B cell (primary cell): ENCODE measurements around the gene CLEC1B. TPM values are rescaled to one million over a fixed set of nuclear protein-coding genes. Genes with fewer than 3 reads are reported as not detected.

Experiments used
- ATAC-seq: fragments of 200-7000 bp; cut with Tn5 transposase; one replicate; pipeline ENCODE4 v1.10.0; 2021; ENCODE audit warnings: low read depth, mild to moderate bottlenecking, moderate number of reproducible peaks, moderate library complexity
- CTCF ChIA-PET: fragments of 350-600 bp; sonication (Branson Sonifier 250); formaldehyde crosslinking; loops from one replicate; lab custom pipeline; 2021; ENCODE audit warnings: antibody characterized with exemption, inconsistent platforms; lab: Charles Lee
- POLR2A ChIA-PET: fragments of 350-600 bp; sonication (Branson Sonifier 250); formaldehyde crosslinking; loops from one replicate; lab custom pipeline; 2021; ENCODE audit warnings: antibody characterized with exemption; lab: Charles Lee
- DNase-seq: peaks from one replicate; pipeline ENCODE4 v3.0.0; 2013
- H2AFZ ChIP-seq: 2 replicates; pipeline ENCODE4 v1.6.1; 2012; ENCODE audit warnings: mild to moderate bottlenecking, low read depth, low read length; ENCODE audit not compliant: insufficient read depth, poor library complexity, severe bottlenecking
- H3K27ac ChIP-seq, 2 donors: 1 replicate in 1 of 2; 2 replicates in 1 of 2; pipeline ENCODE4 v1.5.1; 2012 to 2013; ENCODE audit warnings: low read length in 2 of 2, mild to moderate bottlenecking in 2 of 2, moderate library complexity in 1 of 2
- H3K27me3 ChIP-seq, 4 experiments: fragments of 200-600 bp in 1 of 4; sonication (generic) in 1 of 4; replicated peaks in 1 of 4; 1 replicate in 2 of 4; 2 replicates in 2 of 4; pipeline versions ENCODE4 v1.6.1 to v1.7.0; 2013 to 2016; ENCODE audit warnings: low read length in 3 of 4, mild to moderate bottlenecking in 2 of 4, mixed read lengths in 1 of 4, moderate library complexity in 1 of 4; ENCODE audit not compliant: insufficient read depth in 4 of 4, control insufficient read depth in 3 of 4; ENCODE audit errors: control extremely low read depth in 1 of 4
- H3K36me3 ChIP-seq, 2 experiments: replicated peaks in 1 of 2; 1 replicate in 1 of 2; 2 replicates in 1 of 2; pipeline versions ENCODE4 v1.6.1 to v1.7.1; 2013; ENCODE audit warnings: low read length in 1 of 2; ENCODE audit not compliant: insufficient read depth in 2 of 2, control insufficient read depth in 1 of 2; ENCODE audit errors: control extremely low read depth in 1 of 2, extremely low read depth in 1 of 2
- H3K4me1 ChIP-seq, 2 donors: fragments of 200-600 bp in 1 of 2; sonication (generic) in 1 of 2; 1 replicate in 1 of 2; 2 replicates in 1 of 2; pipeline versions ENCODE4 v1.5.1 to v1.6.1; 2013 to 2017; ENCODE audit warnings: low read length in 2 of 2; ENCODE audit not compliant: control insufficient read depth in 2 of 2, insufficient read depth in 2 of 2
- H3K4me2 ChIP-seq: replicated peaks from 2 replicates; pipeline ENCODE3; 2012; ENCODE audit warnings: mild to moderate bottlenecking, low read depth, low read length; ENCODE audit not compliant: poor library complexity, severe bottlenecking
- H3K4me3 ChIP-seq, 5 experiments: fragments of 200-600 bp in 1 of 5; sonication (generic) in 1 of 5; 1 replicate in 3 of 5; 2 replicates in 2 of 5; pipeline versions ENCODE4 v1.5.1 to v1.7.0; 2011 to 2016; ENCODE audit warnings: low read length in 4 of 5, mild to moderate bottlenecking in 4 of 5, low read depth in 2 of 5, control low read depth in 1 of 5, moderate library complexity in 1 of 5; ENCODE audit not compliant: insufficient read depth in 1 of 5; ENCODE audit errors: control extremely low read depth in 1 of 5, extremely low read depth in 1 of 5
- H3K79me2 ChIP-seq: fragments of 200-600 bp; sonication (generic); one replicate; pipeline ENCODE4 v1.6.0; 2016; ENCODE audit warnings: low read length; ENCODE audit not compliant: control insufficient read depth, insufficient read depth
- H3K9ac ChIP-seq: fragments of 200-600 bp; sonication (generic); 2 replicates; pipeline ENCODE4 v1.6.1; 2017; ENCODE audit warnings: mild to moderate bottlenecking, low read length, moderate library complexity
- H3K9me3 ChIP-seq, 3 donors: one replicate each; pipeline versions ENCODE4 v1.6.1 to v1.7.1; 2013; ENCODE audit warnings: low read length in 2 of 3; ENCODE audit not compliant: control insufficient read depth in 2 of 3, insufficient read depth in 1 of 3; ENCODE audit errors: control extremely low read depth in 1 of 3
- H4K20me1 ChIP-seq: 2 replicates; pipeline ENCODE4 v1.6.0; 2012; ENCODE audit warnings: mild to moderate bottlenecking, low read length; ENCODE audit not compliant: insufficient read depth, control insufficient read depth, poor library complexity, severe bottlenecking
- H3K27ac Mint-ChIP-seq: one replicate; pipeline ENCODE4 v1.8.0; 2021; ENCODE audit warnings: mixed read lengths
- H3K27me3 Mint-ChIP-seq: one replicate; pipeline ENCODE4 v1.8.0; 2021; ENCODE audit warnings: mixed read lengths
- H3K4me1 Mint-ChIP-seq: one replicate; pipeline ENCODE4 v1.8.0; 2021; ENCODE audit warnings: mixed read lengths
- H3K4me3 Mint-ChIP-seq: one replicate; pipeline ENCODE4 v1.8.0; 2021; ENCODE audit warnings: mixed read lengths
- H3K9me3 Mint-ChIP-seq: one replicate; pipeline ENCODE4 v1.8.0; 2022; ENCODE audit warnings: mixed read lengths; ENCODE audit not compliant: insufficient read depth
- CTCF ChIP-seq: fragments of 200-600 bp; IDR thresholded peaks from one replicate; pipeline ENCODE4 v1.8.0; 2022; ENCODE audit warnings: antibody characterized with exemption, mild to moderate bottlenecking
- EZH2 ChIP-seq: IDR thresholded peaks from 2 replicates; pipeline ENCODE4 v1.6.1; 2012; ENCODE audit warnings: borderline replicate concordance, low read depth, mild to moderate bottlenecking, moderate library complexity, low read length; ENCODE audit not compliant: insufficient read depth, poor library complexity, severe bottlenecking
- WGBS: methylation state at CpG from one replicate; pipeline ENCODE4 v1.1.5; 2013; ENCODE audit warnings: missing lambda C conversion rate; ENCODE audit not compliant: insufficient coverage; 5-methylcytosine and 5-hydroxymethylcytosine counted together
- intact Hi-C: fragments of 100-400 bp; cut with micrococcal nuclease; formaldehyde crosslinking; loops from one replicate; pipeline ENCODE4 v1.10.0; 2022
- polyA plus RNA-seq: library from polyadenylated mRNA; depleted of rRNA; stranded (reverse); fragments of >200 nt; gene quantifications from 2 replicates; pipeline ENCODE4 v1.2.3, GENCODE V29; 2012
- total RNA-seq, 2 donors: library from RNA; stranded (reverse); fragments of 120-200 nt in 1 of 2; gene quantifications; 1 replicate in 1 of 2; 2 replicates in 1 of 2; pipeline versions ENCODE4 v1.2.3 to v1.2.4, GENCODE V29; 2013 to 2022

The CLEC1B gene
- total and polyA plus RNA-seq, 2 donors (not counting 1 experiment from before 2014, with no cell fraction given), result not detected

DNA sequence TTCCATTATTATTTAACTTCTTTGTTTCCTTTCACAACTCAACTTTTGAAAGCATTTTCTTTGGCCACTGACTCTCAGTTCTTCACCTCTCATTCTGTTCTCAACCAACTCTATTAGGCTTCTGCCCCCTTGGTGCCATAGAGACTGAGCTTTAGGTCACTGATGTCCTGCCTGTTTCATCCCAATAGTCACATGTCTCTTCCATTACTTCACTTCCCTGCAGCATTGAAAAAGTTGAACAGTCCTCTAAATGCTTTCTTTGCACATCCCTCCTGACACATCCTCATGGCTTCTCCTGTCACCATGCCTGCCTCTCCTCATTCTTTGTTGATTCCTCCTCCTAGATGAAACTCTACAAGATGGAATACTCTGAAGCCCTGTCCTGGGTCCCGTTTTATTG is 25.0 kb downstream of the CLEC1B start:
- DNase-seq (no peak), ATAC-seq (no peak)
- Histone ChIP-seq H4K20me1 (no peaks in the 10 kb centered on the region), H3K27me3 (peaks cover 0 to 6% (median 2%) of the 10 kb centered on the region in 4 experiments), H3K4me3 (no peak overlapping the region), H3K9me3 (peaks cover 0 to 9% (median 8%) of the 10 kb centered on the region in 3 donors), H2AFZ (no peak overlapping the region), H3K4me1 (no peaks in the 10 kb centered on the region), H3K9ac (no peak overlapping the region), H3K79me2 (no peaks in the 10 kb centered on the region), H3K27ac (no peak overlapping the region), H3K4me2 (no peak overlapping the region), H3K36me3 (no peaks in the 10 kb centered on the region)
- ChIA-PET POLR2A (no interaction called here), CTCF (no interaction called here)
- Mint-ChIP-seq H3K4me3 (no peak overlapping the region), H3K27ac (no peak overlapping the region), H3K27me3 (peaks cover 24% of the 10 kb centered on the region), H3K9me3 (peaks cover 9% of the 10 kb centered on the region), H3K4me1 (peaks cover 2% of the 10 kb centered on the region)
- no CpG with 5 or more reads among the region's 1 CpG for WGBS
- intact Hi-C loops, result no loop called here
- TF ChIP-seq EZH2 (no peak), CTCF (no peak)

DNA sequence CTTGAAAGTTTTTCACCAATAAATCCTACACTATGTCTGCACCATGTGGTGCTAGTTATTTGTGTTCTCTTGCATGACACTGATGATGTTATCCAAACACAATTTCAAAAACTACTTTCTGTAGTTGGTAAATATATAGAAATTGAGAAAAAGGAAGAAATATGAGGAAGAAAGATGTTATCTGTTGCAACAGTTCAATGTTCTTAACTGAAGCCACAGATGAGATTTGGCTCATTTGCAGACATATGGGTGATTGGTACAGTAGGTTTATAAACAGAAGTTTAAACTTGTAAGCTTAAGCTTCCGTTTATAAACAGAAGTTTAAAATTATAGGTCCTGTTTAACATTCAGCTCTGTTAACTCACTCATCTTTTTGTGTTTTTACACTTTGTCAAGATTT is 27.7 kb downstream of the CLEC1B start, which contains the start of gene CLEC12A:
CLEC12A (plus strand) TSS at position 229 of the 400 bp plus-strand sequence. CDS start 188 bp downstream, outside the sequence.
- H3K27ac ChIP-seq, result no peak within 1 kb of the TSS
- no peaks in the 10 kb centered on the region for H3K4me1 ChIP-seq
- no CpG with 5 or more reads among the region's 1 CpG for WGBS
- ATAC-seq, result no peak
- no peaks in the 10 kb centered on the region for H3K79me2 ChIP-seq
- no peaks in the 10 kb centered on the region for H3K36me3 ChIP-seq
- Mint-ChIP-seq H3K9me3 (peaks cover 3% of the 10 kb centered on the region), H3K27me3 (peaks cover 30% of the 10 kb centered on the region), H3K4me3 (no peak within 1 kb of the TSS), H3K4me1 (peaks cover 2% of the 10 kb centered on the region), H3K27ac (no peak within 1 kb of the TSS)
- no peak for DNase-seq
- POLR2A ChIA-PET, result no interaction called here
- no peak within 1 kb of the TSS for H3K9ac ChIP-seq
- intact Hi-C loops, result no loop called here
- no peak for TF ChIP-seq CTCF
- H3K27me3 ChIP-seq, result peaks cover 0 to 6% (median 2%) of the 10 kb centered on the region in 4 experiments
- no peaks in the 10 kb centered on the region for H4K20me1 ChIP-seq
- no peak within 1 kb of the TSS for H2AFZ ChIP-seq
- H3K4me3 ChIP-seq, result peak within 1 kb of the TSS in 1 of 5 experiments; percentile 11
- peaks cover 0 to 9% (median 7%) of the 10 kb centered on the region in 3 donors for H3K9me3 ChIP-seq
- CTCF ChIA-PET, result no interaction called here
- H3K4me2 ChIP-seq, result no peak within 1 kb of the TSS
